T47D (cell line): ENCODE results near the gene MARCHF3.
"Not testable (repeated sequence)": the region's sequence is repeated elsewhere in the genome, so short reads cannot be mapped to it uniquely, and the experiment has no call there.

ENCODE experiments used
- DNase-seq, 2 experiments: peaks; one replicate each; pipeline versions ENCODE4 v3.0.0 to v3.0.0-alpha.2; 2011 to 2012; ENCODE audit warnings: low read depth in 1 of 2, low spot score in 1 of 2
- JUND ChIP-seq: IDR thresholded peaks from 2 replicates; pipeline ENCODE4 v1.6.1; 2012; ENCODE audit warnings: low read depth
- in situ Hi-C: cut with HindIII; loops from 2 replicates; pipeline ENCODE4 v1.10.0; 2016; ENCODE audit warnings: low sequenced_read_pairs, low pct_unique_long_range_greater_than_20kb

Gene MARCHF3

GRCh38 chr5:126919566-126919965 is 110.8 kb downstream of the MARCHF3 start:
- in situ Hi-C loops = no loop called here
- DNase-seq = no peak
- no peak for TF ChIP-seq JUND

GRCh38 chr5:126918615-126918957 is 111.8 kb downstream of the MARCHF3 start:
- no peak for DNase-seq
- in situ Hi-C loops = no loop called here
- TF ChIP-seq JUND = no peak

GRCh38 chr5:126917918-126918614 is 112.3 kb downstream of the MARCHF3 start:
- no peak for DNase-seq
- in situ Hi-C loops = no loop called here
- TF ChIP-seq JUND = no peak

GRCh38 chr5:126915496-126915895 is 114.9 kb downstream of the MARCHF3 start:
- DNase-seq = no peak
- in situ Hi-C loops = no loop called here
- TF ChIP-seq JUND = no peak

- no peak for TF ChIP-seq JUND
- DNase-seq = no peak
- in situ Hi-C loops = no loop called here
Measured at GRCh38 chr5:126914801-126915436, 115.4 kb downstream of the MARCHF3 start.

- in situ Hi-C loops = no loop called here
- no peak for DNase-seq
- no peak for TF ChIP-seq JUND
Measured at GRCh38 chr5:126912616-126913200, 117.7 kb downstream of the MARCHF3 start.

GRCh38 chr5:126911986-126912385 is 118.4 kb downstream of the MARCHF3 start:
- DNase-seq = no peak
- in situ Hi-C loops = no loop called here
- TF ChIP-seq JUND = no peak

- in situ Hi-C loops = no loop called here
- TF ChIP-seq JUND = no peak
- no peak for DNase-seq
Measured at GRCh38 chr5:126909856-126910255, 120.5 kb downstream of the MARCHF3 start.

GRCh38 chr5:126904407-126904806 is 126.0 kb downstream of the MARCHF3 start:
- in situ Hi-C loops, DNase-seq: not testable (repeated sequence)

GRCh38 chr5:126900796-126901195 is 129.6 kb downstream of the MARCHF3 start:
- no peak for TF ChIP-seq JUND
- in situ Hi-C loops = no loop called here
- no peak for DNase-seq

GRCh38 chr5:126899476-126899875 is 130.9 kb downstream of the MARCHF3 start:
- TF ChIP-seq JUND = no peak
- no peak for DNase-seq
- in situ Hi-C loops = no loop called here

- DNase-seq = no peak
- in situ Hi-C loops = no loop called here
- TF ChIP-seq JUND = no peak
Measured at GRCh38 chr5:126897851-126898630, 132.3 kb downstream of the MARCHF3 start.

GRCh38 chr5:126896170-126896702 is 134.1 kb downstream of the MARCHF3 start:
- in situ Hi-C loops = no loop called here
- TF ChIP-seq JUND = no peak
- DNase-seq = no peak

GRCh38 chr5:126895712-126896111 is 134.6 kb downstream of the MARCHF3 start:
- DNase-seq, in situ Hi-C loops: not testable (repeated sequence)

GRCh38 chr5:126890414-126890813 is 139.9 kb downstream of the MARCHF3 start:
- DNase-seq, in situ Hi-C loops: not testable (repeated sequence)
